Measurements from ENCODE around the gene CTXN3. TPM values are rescaled to one million over a fixed set of nuclear protein-coding genes. Genes with fewer than 3 reads are reported as not detected.

CTXN3 gene
- 1.0 TPM for polyA plus RNA-seq (ENCODE audit: insufficient read length)

DNA sequence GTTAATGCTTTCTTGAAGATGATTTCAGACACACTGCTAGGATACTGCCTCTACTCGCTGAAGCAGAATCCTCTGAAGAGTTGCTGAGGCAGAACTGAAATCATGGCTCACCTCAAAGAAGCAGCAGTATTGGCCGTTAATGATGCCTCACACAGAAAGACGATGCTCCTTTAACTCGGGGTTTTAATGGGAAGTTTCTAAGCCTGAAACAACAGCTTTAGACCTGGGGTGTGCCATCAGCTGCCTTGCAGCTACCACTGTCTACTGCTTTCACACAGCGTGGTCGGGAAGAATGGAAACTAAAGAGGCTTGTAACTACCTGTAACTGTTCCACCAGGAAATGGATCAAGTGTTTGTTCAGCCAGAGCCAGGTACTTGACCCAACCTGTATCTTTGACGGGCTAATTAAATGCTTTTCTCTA lies at the start of gene CTXN3:
Gene CTXN3, plus strand, starts transcription at position 65 of the 422 bp plus-strand sequence. CDS start 8,440 bp downstream, outside the sequence.
- DNase-seq (ENCODE audit: low read depth) = no peak

DNA sequence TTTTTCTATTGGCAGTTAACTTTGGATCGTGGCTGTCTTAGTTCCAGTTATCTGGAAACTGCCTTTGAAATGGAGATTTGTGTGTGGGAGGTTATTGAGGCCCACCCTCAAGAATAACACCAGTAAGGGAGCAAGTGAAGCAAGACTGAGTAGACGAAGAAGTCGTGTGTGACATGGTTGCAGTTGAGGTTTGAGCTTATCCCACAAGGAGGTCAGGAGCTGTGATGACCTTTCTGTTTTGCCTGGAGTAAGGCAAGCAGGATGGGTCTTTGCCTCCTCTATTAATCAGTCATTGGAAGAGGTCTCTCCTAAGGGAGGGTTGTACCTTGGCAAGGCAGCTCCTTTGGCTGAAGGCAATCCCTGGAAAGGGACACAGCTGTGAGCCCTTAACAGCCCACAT lies 49.6 kb upstream of the CTXN3 start:
- DNase-seq (ENCODE audit: low read depth) = no peak

DNA sequence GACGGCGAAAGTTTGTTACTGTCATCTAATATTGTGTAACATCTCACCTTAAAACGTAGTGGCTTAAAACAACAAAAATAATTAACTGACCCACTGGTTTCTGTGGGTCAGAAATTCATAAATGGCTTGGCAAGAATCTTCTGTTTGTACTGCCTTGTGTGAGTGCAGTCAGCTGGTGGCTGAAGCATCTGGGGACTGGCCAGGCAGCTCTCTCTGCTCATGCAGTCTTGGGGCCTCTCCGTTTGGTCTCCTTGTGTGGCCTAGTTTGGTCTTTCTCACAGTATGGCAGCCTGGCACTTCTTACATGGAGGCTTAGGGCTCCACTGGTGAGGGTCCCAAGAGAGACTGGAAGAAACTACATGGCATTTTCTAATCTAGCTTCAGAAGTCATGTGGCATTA lies 49.0 kb upstream of the CTXN3 start:
- no peak for DNase-seq (ENCODE audit: low read depth)

DNA sequence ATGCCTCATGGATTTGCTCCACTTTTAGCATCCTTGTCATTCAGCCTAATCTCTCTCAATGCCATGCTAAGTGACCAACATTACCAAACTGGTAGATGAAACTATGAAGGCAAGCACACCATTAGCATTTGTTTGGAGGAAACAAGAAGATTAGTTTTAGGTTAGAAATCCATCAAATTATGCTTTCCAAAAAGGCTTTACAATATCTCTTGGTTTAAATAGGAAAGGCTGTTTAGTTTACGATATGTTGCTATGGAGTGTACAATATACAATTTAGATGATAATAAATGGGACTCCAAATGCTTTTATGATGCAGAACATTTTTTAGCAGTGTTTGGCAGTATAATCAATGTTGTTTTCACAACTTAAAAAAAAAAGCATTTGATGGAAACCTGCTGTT lies 47.8 kb upstream of the CTXN3 start:
- peak; percentile 5 for DNase-seq (ENCODE audit: low read depth)

DNA sequence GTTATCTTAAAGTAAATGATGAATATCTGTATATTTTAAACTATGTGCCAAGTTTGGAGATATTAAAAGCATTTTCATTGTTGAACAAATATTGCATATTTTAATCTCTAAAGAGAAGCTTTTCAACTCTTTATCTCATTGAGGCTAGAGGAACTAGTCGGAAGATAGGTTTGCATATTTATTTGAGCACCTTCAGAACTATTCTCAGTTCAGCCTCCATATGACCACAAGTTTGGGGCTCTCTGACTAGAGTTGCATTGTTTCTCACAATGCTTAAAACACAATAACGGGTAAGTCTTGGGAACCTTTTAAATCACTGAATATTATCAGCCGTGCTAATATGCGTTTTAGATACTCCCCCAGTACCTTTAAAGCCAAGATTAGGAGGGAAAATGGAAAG lies 47.3 kb upstream of the CTXN3 start:
- DNase-seq (ENCODE audit: low read depth) = no peak

DNA sequence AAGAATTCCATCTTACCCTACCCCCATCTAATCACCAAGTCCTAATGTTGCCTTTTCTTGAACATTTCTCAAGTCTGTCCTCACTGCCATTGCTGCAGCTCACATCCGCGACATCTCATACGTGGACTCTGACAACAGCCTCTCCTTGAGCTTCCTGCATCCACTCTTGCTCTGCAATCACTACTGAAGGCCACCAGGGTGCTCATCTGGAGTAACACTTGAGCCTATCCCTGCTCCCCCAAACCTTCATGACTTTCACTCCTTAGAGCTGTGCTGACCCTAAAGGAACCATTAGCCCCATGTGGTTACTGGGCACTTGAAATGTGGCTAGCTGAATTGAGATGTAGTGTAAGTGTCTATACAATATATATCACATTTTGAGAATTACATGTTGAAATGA lies 46.4 kb upstream of the CTXN3 start:
- no peak for DNase-seq (ENCODE audit: low read depth)

DNA sequence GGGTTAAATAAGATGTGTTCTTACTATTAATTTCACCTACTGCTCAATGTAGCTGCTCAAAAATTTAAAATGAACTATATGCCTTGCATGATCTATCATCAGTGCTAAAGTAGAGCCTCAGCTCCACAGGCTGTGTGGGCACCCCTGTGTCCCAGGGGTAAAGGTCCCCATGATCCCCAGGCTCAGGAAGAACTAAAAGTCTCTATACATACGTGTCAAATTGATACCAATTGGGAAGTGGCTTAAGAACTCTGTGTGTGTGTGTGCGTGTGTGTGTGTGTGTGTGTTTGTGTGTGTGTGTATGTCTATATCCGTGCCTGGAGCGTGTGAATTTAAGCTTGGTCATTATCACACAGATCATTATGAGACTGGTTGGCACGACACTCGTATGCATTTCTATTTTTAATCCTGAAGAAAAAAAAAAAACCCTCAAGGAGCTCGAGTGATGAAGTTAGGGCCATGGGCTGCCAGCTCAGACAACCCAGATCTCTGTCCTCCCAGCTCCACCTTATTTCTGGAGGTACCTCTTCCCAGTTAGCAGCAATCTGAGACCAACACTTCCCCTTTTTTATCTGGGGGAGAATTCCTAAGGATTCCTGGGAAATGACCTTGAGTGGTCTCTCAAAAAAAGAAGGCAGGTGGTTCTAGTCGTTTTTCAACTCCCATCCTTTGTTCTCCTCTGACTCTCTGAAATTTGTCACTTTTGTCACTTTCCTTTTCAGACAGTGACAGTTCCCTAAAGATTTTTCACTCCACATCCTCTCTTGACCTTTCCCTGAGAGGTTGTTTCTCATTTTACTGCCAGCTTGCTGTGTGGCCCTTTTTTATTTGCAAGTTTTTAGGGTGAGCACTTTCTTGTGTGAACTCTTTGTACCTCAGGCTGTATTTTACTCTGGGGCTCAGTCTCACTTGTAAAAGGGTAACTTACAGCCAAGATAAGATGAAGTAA lies 45.7 kb upstream of the CTXN3 start:
- no peak for DNase-seq (ENCODE audit: low read depth)

DNA sequence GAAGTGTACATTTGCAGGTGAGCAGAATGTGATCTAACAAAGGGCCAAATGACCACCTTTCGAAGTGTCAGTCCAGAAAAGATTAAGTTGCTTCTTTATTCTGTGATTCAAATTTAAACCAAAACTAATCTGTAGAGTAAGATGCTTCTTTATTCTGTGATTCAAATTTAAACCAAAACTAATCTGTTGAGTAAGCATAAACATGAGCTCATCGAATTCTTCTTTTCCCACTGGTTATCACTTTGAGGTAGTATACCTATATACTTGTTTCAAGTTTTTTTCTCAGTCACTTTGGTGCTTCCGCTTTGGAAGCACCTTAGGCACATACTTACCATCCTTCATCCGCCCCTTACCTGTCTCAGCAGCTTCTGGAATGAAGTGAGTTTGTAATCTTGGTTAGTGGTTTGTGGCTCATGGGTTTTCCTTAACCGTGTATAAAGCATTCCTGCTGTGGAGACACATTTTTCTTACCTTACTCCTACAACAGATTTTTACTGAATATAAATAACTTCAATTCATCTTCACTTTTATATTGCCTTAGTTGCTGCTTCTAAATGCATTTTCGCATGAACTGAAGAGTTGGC lies 40.7 kb upstream of the CTXN3 start:
- no peak for DNase-seq (ENCODE audit: low read depth)

DNA sequence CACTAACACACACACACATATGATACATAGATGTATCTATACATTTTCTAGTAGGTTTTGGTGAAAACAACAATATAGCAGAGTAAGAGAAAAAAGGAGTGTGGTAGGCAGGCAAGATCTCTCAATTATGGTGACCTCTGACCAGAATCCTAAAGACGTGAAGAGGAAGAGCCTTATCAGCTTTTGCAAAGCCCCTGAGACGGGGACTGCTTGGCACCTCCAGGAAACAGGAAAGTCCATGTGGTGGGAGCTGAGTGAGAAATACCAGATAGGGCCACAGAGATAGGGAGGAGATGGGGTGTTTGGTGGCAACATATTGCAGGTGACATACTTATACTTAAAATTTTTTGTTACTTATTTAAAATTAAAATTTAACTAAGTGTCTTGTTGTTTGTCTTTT lies 39.9 kb upstream of the CTXN3 start:
- no peak for DNase-seq (ENCODE audit: low read depth)

DNA sequence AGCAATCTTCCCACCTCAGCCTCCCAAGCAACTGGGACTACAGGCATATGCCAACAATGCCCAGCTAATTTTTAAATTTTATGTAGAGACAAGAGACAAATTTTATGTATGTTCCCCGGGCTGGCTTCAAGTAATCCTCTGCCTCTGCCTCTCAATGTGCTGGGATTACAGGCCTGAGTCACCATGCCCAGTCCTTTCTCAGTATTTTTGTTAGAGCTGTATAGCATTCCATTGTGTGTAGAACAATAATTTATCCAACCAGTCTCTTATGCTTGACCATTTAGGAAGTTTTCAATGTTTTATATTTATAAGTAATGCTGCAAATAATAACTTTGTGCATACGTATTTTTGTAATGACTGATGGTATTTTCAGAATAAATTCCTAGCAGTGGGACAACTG lies 38.9 kb upstream of the CTXN3 start:
- no peak for DNase-seq (ENCODE audit: low read depth)

DNA sequence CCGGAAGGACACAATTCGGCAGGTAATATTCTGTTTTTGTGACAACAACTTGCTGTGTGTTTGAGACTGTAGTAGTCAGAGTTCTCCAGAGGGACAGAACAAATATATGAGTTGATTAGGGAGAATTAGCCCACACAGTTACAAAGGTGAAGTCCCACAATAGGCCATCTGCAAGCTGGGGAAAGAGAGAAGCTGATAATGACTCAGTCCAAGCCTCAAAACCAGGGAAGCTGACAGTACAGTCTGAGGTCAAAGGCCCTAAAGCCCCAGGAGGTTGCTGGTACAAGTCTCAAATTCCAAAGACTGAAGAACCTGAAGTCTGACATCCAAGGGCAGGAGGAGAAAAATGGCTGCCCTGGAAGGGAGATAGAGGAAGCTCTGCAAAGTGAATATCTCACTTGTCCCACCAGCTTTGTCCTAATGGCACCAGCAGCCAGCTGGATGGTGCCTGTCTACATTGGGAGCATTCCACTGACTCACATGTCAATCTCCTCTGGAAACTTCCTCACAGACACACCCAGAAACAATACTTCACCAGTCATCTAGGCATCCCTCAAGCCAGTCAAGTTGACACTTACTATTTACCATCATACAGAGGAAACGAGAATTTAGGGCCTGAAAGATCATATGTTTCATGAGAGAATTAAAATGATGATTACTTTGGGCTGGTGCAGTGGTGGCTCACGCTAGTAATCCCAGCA lies 36.3 kb upstream of the CTXN3 start:
- DNase-seq (ENCODE audit: low read depth) = no peak

DNA sequence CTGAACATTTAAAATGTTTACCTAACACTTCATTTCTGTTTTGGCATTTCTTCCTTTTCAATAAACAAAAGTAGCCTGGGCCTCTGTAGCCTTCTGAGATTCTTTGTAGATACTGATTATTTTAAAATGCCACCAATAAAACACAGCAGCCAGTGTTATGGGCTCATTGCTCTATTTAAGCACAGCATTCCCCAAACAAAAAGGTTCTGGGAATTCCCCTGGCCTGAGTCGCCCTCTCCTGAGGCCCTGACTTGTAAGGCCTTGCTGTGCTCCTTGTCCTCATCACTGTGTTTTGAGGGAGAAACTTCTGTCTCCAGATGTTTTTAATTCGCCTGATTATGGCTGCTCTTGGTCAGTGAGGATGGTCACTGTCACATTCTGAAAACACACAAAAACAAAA lies 33.0 kb upstream of the CTXN3 start:
- no peak for DNase-seq (ENCODE audit: low read depth)

DNA sequence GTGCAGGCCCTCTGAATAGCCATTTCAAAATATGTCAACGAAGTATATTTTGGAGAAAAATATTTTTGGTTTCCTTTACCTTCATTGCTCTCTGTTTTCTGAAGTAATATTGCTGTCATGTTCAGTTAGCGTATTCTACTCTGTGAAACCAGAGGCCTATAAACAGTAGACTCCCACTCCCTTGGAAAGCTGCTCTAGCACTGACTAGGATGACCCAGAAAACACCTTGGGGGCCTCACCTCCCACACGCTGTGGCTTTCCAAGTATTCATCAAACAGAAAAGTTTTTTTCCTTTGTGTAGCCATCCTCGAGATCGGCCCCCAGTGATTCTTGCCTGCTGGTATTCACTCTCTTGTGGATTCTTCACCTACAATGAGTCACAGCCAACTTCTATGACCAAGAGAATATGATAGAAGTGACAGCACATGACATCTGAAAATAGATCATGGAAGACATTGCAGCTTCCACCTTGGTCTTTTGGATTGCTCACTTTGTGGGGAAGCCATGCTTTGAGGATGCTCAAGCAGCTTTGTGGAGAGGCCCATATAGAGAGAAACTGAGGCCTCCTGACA lies 28.9 kb upstream of the CTXN3 start:
- no peak for DNase-seq (ENCODE audit: low read depth)

DNA sequence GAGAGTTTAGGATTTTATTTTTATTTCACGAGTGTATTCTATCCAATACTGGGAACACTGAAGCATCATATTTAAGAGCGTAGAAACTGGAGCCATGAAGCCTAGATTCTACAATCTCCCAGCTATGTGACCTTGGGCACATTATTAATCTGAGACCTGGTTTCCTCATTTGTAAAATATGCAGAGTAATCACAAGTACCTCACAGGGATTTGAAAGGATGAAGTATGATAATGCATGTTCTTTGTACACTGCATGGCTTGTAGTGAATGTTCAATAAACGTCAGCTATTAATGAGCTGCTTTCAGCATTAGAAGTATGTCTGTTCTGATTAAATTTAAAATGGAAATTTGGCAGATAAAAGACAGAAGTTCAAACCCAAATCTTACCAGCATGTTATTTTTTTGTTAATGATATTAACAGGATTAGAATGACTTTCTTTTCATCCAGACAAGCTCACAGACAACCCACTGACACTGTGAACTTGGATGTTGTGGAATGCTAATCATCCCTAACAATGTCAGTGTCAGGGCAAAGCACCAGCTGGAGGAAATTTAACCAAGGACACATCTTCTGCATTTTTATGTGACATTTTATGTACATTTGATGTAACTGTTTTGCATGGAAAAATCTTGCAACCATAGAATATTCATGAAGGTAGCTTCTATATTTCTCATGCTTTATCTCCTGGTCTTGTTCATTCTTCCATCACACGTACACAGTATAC lies 27.1 kb upstream of the CTXN3 start:
- DNase-seq (ENCODE audit: low read depth) = no peak

DNA sequence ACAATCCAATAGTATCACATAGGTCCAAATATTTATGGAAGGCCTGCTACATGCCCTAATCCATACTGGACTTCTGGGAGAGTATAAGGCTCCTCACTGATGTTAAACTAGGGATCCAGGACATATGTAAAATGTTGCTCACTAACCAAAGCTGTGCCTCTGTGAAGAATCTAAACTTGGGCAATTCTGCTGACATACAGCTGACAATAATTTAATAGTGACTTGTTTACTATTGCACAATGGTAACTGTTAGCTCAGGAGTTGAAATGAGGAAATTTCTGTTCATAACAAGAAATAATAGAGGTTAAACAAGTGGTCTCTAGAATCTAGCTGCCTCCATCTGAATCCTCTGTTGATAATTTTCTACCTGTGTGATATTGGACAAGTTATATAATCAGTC lies 14.9 kb upstream of the CTXN3 start:
- no peak for DNase-seq (ENCODE audit: low read depth)

DNA sequence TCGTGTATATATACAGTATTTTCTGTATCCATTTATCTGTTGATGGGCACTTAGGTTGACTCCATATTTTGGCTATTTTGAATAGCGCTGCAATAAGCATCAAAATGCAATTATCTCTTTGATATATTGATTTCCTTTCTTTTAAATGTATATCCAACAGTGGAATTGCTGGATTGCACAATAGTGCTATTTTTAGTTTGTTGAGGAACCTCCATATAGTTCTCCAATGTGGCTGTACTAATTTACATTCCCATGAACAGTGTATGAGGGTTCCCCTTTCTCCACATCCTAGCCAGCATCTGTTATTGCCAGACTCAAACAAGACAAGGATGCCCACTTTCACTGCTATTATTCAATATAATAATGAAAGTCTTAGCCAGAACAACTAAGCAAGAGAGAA lies 9.1 kb upstream of the CTXN3 start:
- no peak for DNase-seq (ENCODE audit: low read depth)

DNA sequence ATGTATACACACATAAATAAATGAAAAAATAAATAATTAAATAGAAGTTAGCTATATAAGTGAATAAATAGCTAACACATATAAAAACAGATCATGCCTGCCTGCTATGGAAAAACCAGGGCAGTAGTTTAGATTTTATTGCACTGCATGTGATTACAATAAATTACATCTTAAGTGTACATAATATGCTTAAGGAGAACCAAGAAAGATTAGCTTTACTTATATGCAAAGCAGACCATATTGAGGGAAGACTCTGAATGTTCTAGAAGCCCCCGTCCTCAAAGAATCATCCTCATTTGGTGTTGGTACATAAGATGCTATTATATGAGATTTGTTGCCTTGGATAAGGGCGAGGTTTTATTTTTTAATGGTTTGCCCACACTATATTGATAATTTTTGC lies 5.9 kb upstream of the CTXN3 start:
- DNase-seq (ENCODE audit: low read depth) = no peak

DNA sequence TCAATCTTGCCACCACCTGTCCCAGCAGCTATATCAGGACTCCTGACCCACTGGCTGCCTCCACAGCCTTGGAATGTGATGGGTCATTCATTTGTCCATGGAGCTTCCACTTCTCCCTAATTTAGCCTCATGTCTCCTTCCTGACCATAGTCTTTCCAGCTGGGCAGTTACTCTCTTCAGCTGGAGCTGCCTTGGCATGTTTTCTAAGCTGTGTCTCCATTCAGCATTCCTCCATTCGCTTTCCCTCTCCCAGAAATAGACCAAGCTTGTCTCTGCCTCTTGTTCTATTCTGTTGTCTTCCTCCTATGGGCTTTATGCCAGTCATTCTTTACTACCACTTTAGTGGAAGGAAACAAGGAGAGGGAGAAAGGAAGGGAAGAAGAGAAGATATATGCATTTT lies 5.3 kb upstream of the CTXN3 start:
- DNase-seq (ENCODE audit: low read depth) = no peak

DNA sequence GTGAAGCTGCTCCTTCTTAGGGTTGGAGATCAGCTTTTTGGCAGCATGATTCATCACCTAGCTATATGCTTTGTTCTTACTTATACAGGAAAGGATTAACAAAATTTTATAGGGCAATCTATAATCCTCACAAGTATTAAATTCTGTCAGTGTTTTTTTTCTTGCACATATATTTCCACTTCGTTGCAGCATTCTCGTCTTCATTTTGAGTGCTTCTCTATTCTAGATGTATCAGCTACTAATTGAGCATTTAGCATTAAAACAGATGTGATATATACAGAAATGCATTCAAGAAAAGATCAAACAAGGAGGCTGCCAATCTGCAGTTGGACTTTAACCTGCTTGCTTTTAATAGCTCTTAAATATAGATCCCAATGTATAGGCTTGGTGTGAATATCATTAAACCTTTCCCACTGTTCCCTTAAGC lies 3.6 kb upstream of the CTXN3 start:
- DNase-seq (ENCODE audit: low read depth) = no peak

DNA sequence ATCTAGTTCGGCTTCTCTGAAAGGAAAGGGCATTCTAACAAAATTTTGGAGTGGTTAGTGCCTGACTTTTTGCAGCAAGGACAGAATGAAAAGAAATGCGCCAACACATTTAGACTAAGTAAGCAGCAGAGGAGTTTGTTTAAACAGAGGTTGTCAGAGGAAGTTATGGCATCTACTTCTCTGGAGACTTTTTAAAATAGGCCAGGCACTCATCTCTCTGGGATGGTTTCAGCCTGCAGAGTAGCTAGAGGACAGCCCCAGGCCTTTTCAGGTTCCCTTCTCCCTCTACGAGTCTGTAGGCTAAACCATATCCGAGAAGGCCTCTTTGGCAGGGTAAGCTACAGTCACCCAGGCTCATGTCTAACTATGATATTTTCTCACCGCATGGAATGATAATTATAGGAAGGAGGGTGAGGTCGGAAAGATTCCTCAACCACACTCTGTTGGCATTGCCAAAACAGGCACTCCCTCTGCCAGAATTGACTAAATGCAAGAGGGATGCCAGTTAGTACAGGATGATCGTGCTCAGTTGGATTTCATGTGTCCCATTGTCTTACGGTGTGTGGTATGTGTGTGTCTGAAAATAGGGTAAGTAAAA lies 1.4 kb upstream of the CTXN3 start:
- DNase-seq (ENCODE audit: low read depth) = no peak

DNA sequence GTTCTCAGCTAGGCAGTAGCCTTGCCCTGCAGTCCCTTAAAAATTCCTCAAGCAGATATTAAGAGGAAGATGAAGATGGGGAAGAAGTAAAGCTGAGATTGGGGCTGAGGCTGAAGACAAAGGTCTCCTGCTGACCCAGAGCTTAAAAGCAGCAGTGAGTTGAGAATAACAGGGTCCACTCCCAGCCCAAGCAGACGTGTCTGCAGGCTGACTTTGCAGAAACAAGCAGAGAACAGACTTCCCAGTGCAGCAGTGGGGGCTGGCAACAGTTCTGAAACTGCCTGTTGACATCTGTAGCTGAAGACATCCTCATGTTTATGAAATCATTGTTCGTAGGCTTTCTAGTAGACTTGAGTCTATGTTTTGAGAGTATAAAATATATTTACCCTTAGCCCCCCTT lies 1.1 kb downstream of the CTXN3 start:
- DNase-seq (ENCODE audit: low read depth) = peak; percentile 13
